ENCODE data around the gene PLEKHG5. TPM values are rescaled to one million over a fixed set of nuclear protein-coding genes. Genes with fewer than 3 reads are reported as not detected.

PLEKHG5 gene
- total RNA-seq, 1 experiment from 2014 or later = 42.8 TPM

DNA sequence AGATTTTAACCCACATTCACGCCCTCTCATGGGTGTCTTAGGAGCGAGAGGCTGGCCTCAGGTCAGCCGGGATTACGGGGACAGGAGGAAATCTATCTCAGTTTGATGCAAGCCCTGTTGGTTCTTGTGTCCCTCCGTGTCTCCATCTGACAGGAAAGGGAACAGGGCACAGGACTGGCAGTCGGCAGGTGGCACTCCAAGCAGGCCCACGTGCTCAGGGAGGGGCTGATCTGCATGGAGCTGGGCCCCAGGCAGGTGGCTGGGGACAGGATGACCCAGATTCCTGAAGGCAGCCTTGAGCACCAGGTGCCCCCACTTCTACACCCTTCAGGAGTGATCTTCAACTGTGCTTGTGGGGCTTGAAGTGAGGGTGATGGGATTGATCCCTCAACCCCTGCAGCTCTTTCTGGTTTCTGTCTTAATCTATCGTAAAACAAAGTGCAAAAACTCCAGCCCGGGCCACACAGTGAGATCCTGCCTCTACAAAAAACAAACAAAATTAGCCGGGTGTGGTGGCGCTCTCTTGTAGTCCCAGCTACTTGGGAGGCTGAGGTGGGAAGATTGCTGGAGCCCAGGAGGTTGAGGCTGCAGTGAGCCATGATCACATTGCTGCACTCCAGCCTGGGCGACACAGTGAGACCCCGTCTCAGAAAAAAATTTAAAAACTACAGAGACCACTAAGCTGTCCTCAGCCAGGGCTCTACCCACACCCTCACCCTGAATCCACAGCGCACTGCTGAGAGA lies 8.3 kb downstream of the PLEKHG5 start:
- no peaks in the 10 kb centered on the region for H3F3A ChIP-seq (ENCODE audit: low read length, unreplicated experiment)
- H3K4me3 ChIP-seq (ENCODE audit: low read length) = no peak overlapping the region
- DNase-seq (no peak), ATAC-seq (no peak)
- H3K36me3 ChIP-seq (ENCODE audit: low read depth, low read length) = no peaks in the 10 kb centered on the region
- H3K9ac ChIP-seq (ENCODE audit: low read length) = no peak overlapping the region
- CTCF ChIA-PET = no interaction called here
- no peak for TF ChIP-seq EZH2 (IDR thresholded peaks at IDR 0.05; ENCODE audit: low read length, unreplicated experiment)
- TF ChIP-seq EZH2phosphoT487 (IDR thresholded peaks at IDR 0.05; ENCODE audit: borderline replicate concordance, low read length) = no peak
- TF ChIP-seq, protein P1, sequence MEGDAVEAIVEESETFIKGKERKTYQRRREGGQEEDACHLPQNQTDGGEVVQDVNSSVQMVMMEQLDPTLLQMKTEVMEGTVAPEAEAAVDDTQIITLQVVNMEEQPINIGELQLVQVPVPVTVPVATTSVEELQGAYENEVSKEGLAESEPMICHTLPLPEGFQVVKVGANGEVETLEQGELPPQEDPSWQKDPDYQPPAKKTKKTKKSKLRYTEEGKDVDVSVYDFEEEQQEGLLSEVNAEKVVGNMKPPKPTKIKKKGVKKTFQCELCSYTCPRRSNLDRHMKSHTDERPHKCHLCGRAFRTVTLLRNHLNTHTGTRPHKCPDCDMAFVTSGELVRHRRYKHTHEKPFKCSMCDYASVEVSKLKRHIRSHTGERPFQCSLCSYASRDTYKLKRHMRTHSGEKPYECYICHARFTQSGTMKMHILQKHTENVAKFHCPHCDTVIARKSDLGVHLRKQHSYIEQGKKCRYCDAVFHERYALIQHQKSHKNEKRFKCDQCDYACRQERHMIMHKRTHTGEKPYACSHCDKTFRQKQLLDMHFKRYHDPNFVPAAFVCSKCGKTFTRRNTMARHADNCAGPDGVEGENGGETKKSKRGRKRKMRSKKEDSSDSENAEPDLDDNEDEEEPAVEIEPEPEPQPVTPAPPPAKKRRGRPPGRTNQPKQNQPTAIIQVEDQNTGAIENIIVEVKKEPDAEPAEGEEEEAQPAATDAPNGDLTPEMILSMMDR (conservative IDR thresholded peaks at IDR 0.05; ENCODE audit: low read depth, low read length) = no peak
- no TSS peak for BruUV-seq (replicated peaks)
- intact Hi-C loops (cut with micrococcal nuclease) = no loop called here
- no peaks in the 10 kb centered on the region for H4K20me1 ChIP-seq (ENCODE audit: low read length)
- H2AFZ ChIP-seq (ENCODE audit: low read length) = no peak overlapping the region
- no peak overlapping the region for H3K27ac ChIP-seq (ENCODE audit: low read length)
- peaks cover 23% of the 10 kb centered on the region for H3K79me2 ChIP-seq (ENCODE audit: low read length)
- POLR2A ChIA-PET (ENCODE audit: unreplicated experiment) = no interaction called here
- no peak overlapping the region for H3K4me2 ChIP-seq (ENCODE audit: low read length)
- no peaks in the 10 kb centered on the region for H3K9me2 ChIP-seq (replicated peaks; ENCODE audit: low read length)
- no peaks in the 10 kb centered on the region for H3K9me3 ChIP-seq (ENCODE audit: low read length)
- H3K4me1 ChIP-seq (ENCODE audit: insufficient read depth, low read length) = peaks cover 10% of the 10 kb centered on the region; the same call in 1 of the 2 replicates
- H3K27me3 ChIP-seq (ENCODE audit: low read length) = no peaks in the 10 kb centered on the region

DNA sequence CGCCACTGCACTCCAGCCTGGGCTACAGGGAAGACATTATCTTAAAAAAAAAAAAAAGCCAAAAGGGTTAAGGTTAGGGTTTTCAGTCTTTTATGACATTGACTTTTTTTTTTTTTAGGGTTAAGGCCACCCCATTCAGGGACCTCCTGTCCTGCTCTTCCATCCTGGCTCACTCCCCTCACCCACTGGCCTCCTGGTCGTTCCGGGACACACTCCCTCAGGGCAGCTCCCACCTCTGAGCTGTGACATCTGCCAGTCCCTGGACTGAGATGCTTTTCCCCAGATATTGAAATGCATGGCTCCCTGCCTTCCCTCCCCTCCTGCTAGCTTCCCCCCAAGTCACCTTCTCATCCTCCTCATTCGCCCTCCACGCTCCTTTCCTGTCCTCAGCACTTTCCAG lies 9.6 kb downstream of the PLEKHG5 start:
- POLR2A ChIA-PET (ENCODE audit: unreplicated experiment) = no interaction called here
- intact Hi-C loops (cut with micrococcal nuclease) = no loop called here

More for the DNA sequence above, 9.6 kb downstream of the PLEKHG5 start:
- H3K9ac ChIP-seq (ENCODE audit: low read length) = no peak overlapping the region
- H3K36me3 ChIP-seq (ENCODE audit: low read depth, low read length) = 0 out of 2 replicates have a peak, but pooled peaks cover 2% of the 10 kb centered on the region
- no peak for DNase-seq
- no peak for ATAC-seq
- H3K27ac ChIP-seq (ENCODE audit: low read length) = no peak overlapping the region
- H3K9me2 ChIP-seq (replicated peaks; ENCODE audit: low read length) = no peaks in the 10 kb centered on the region
- no TSS peak for BruUV-seq (replicated peaks)
- no peaks in the 10 kb centered on the region for H3K9me3 ChIP-seq (ENCODE audit: low read length)
- no peaks in the 10 kb centered on the region for H3K27me3 ChIP-seq (ENCODE audit: low read length)
- peaks cover 9% of the 10 kb centered on the region; the same call in 1 of the 2 replicates for H3K4me1 ChIP-seq (ENCODE audit: insufficient read depth, low read length)
- CTCF ChIA-PET = no interaction called here
- H3F3A ChIP-seq (ENCODE audit: low read length, unreplicated experiment) = no peaks in the 10 kb centered on the region
- no peak overlapping the region for H2AFZ ChIP-seq (ENCODE audit: low read length)
- no peak overlapping the region for H3K4me3 ChIP-seq (ENCODE audit: low read length)
- TF ChIP-seq, protein P1 (conservative IDR thresholded peaks at IDR 0.05; ENCODE audit: low read depth, low read length) = no peak
- TF ChIP-seq EZH2phosphoT487 (IDR thresholded peaks at IDR 0.05; ENCODE audit: borderline replicate concordance, low read length) (no peak), EZH2 (IDR thresholded peaks at IDR 0.05; ENCODE audit: low read length, unreplicated experiment) (no peak)
- H3K79me2 ChIP-seq (ENCODE audit: low read length) = peaks cover 18% of the 10 kb centered on the region
- no peaks in the 10 kb centered on the region for H4K20me1 ChIP-seq (ENCODE audit: low read length)
- no peak overlapping the region for H3K4me2 ChIP-seq (ENCODE audit: low read length)

Data from PC-3 (cell line).